Measurements from ENCODE around the gene NUDT1. TPM values are rescaled to one million over a fixed set of nuclear protein-coding genes. Genes with fewer than 3 reads are reported as not detected.

The NUDT1 gene
- total RNA-seq, 1 donor from 2014 or later: 71.2 TPM

DNA sequence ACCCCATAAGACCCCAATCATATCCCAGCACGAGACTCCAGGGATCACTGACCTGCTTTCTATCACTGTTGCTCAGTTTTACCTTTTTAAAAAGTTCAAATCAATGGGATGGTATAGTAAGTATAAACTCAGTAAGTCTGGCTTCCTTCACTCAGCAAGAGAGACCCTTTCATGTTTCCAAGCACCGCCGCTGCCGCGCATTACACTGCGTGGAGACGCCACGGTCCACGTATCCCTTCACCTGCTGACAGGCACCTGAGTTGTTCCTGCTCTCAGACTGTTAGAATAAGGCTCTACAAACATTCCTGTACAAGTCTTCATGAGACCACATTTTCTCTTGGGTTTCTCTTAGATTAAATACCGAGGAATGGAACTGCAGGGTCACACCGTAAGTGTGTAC is 37.6 kb upstream of the NUDT1 start:
- intact Hi-C loops (cut with micrococcal nuclease): no loop called here

DNA sequence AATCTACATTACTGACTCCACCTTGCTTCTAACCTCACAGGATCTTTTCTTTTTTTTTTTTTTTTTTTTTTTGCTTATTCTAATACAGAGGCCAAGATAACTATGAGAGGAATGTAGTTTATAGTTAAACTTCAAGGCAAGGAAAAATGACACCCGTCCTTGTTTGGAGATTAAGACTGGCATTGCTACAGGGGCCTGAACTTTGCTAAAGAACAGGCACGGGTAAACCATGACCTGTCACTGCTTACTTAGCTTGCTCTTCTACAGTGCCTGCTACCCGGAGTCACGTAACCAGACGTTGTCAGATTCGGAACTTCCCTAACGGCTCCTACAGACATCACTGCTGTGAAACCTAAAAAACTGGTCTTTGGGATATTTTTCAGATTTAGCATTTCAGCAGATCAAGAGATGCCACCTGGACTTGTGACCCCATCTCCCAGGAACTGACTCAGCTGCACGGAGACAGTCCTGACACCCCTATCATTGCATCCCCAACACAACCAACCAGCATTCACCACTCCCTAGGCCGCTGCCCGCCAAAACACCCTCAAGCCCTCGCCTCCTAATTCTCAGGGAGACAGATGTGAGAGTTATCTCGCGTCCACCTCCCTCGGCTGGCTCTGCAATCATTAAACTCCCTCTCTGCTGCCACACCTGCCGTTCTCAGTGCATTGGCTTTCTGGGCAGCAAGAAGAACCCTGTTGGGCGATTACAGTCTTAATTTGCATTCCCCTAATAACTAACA is 36.8 kb upstream of the NUDT1 start:
- intact Hi-C loops (cut with micrococcal nuclease): no loop called here

DNA sequence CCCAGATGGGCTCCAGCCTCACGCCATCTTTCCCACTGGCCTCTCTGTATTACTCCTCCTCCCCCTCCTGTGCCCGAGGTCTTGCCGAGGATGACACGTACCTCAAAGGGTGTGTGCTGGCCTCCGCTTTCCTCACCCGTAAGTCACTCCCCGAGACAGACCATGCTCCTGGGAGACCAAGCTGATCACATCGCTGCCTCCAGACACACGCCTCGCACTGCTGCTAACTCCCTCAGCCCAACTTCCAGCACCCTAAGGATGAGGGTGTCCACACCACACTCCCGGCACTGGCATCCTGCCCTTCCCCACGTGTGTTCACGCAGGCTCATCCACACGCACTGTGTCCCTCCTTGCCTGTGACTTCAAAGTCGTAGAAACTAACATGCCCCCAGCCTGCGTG is 33.3 kb upstream of the NUDT1 start:
- intact Hi-C loops (cut with micrococcal nuclease): loop anchor here (1.0 to 2.0 kb wide), 3 partner anchors 414 to 629 kb away; no protein-coding TSS in a partner anchor

DNA sequence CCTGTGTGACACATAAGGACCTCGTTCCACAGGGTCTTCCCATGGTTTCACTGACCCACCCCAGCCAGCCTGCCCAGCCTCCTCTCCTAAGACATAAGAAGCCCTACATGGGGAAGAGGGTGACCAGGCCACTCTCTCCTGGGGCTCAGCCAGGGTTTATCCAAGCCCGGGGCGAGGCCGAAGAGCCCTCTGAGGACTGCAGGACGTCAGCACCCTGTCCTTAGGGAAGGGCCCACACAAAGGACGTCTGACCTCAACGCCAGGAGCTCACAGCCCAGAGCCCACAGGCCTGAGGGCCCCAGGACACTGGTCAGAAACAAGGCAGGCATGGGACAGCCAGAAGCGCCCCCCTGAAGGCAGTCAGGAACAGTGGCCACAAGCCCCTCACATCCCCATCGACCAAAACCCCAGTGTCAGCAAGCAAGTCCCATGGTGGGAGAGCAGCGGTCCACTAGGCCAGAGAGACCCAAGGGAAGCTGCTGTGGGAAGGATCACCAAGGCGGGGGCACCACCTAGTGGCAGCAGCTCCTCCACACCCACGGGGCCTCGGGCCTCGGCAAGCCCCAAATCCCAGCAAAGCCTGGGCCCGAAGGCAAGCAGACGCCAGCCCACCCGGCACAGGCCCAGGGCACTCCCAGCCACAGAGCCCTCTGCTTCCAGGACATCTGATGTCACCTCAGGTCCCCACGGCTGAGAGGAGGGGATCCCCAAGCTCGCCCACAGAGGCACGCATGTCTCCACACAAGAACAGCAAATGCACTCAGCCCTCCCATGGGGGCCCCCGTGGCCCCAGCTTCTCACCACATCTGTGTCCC is 32.7 kb upstream of the NUDT1 start:
- intact Hi-C loops (cut with micrococcal nuclease): loop anchor here (1.0 to 2.0 kb wide), 3 partner anchors 415 to 630 kb away; no protein-coding TSS in a partner anchor

DNA sequence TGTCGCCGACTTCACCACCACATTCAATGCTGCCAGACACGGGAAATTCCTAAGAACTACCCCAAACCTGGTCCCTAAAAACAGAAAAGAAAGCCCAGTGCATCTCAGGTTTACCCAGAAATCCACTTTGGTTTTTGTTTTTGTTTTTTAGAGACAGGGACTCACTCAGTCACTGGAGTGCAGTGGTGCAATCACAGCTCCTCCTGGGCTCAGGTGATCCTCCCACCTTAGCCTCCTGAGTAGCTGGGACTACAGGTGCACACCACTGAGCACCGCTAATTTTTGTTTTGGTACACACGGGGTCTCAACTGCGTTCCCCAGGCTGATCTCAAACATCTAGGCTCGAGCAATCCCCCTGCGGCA is 32.1 kb upstream of the NUDT1 start:
- intact Hi-C loops (cut with micrococcal nuclease): loop anchor here (1.0 to 2.0 kb wide), 3 partner anchors 415 to 631 kb away; no protein-coding TSS in a partner anchor

GRCh38 chr7:2210551-2211258 is 31.3 kb upstream of the NUDT1 start:
- intact Hi-C loops (cut with micrococcal nuclease): no loop called here

DNA sequence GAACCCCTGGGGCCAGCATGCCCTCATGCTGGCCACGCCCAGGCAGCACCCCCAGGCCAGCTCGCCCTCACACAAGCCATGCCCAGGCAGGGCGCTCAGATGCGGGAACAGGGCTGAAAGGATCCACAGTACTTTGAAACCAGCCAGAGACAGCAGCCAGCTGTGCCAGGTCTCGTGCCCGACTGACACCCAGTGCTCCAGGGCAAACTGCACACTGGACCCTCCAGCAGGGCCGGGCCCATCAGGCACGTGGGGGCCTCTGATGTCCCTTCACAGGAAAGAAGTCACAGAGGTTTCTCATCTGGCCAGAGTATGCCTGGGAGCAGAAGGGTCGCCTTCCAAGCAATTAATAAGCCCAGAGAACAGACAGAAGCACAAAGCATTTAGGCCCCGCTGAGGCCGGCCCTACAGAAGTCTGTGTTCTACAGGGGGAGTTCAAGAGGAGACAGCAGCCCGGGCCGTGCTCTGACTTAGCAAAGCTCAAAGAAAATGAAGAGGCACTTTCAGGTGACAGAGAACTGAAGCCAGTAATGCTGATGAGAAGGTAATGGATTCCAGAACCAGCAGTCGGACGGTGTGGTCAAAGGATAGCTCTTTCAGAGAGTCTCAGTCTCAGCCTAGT is 30.7 kb upstream of the NUDT1 start:
- intact Hi-C loops (cut with micrococcal nuclease): no loop called here

DNA sequence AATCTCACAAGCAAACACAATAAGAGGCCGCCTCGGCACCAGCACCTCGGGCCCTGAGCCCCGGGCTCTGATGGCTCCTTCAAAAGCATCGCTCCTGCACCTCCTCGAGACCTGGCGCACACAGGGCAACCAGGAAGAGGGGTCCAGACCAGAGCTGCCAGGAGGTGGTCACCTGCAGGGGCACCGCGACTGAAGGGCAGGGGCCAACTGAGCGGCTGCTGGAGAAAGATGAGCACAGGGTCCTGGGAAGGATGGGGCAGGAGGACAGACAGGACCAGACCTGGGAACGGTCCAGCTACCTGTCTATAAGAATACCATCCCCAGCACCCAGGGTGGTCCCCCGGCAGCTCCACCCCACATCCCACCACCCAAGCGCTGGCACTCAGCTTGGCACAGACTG is 30.1 kb upstream of the NUDT1 start:
- intact Hi-C loops (cut with micrococcal nuclease): no loop called here

DNA sequence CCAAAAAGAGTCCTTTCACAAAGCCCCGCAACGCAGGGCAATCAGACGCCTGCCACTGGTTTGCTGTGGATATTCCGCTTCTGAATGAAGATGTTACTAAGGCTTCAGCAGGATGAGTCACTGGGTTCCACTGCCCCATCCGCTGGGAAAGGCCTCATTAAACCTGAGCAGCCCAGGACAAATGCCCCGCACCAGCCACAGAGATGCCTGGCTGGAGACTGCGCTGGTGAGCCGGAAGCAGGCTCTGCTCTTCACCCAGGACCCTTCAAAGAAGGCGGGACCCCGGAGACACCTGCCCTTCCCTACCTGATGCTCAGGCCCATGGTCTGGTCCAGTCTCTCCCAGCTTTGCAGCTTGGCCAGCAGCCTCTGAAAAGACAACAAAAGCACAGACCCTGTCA is 29.1 kb upstream of the NUDT1 start:
- intact Hi-C loops (cut with micrococcal nuclease): no loop called here

DNA sequence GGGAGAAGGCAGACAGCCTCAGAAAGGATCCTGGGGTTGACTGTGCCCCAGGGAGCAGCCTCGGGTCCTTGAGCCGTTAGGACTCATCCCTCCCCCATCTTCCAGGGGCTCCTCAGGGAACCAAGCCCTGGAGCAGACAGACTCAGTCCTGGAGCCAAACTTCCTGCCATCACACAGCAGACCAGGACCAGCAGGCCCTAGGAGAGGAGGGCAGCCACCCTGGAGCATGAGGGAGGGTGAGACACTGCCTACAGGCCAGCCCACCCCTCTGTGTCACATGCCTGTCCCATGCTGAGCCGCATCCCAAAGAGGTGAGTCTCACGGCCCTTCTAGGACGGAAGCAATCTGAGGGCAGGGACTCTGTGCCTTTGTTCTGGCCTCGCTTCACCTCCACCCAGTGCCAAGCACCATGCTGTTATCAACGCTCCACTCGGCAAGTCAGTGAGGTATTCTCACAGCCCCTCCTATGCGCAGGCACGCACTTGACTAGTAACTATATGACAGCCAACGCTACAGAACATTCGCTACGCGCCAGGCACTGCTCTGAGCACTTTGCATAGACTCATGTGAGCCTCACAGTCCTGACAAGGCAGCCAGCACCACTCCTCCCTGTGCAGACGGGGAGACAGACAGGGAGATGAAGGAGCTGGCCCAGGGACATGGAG is 28.3 kb upstream of the NUDT1 start:
- intact Hi-C loops (cut with micrococcal nuclease): no loop called here

DNA sequence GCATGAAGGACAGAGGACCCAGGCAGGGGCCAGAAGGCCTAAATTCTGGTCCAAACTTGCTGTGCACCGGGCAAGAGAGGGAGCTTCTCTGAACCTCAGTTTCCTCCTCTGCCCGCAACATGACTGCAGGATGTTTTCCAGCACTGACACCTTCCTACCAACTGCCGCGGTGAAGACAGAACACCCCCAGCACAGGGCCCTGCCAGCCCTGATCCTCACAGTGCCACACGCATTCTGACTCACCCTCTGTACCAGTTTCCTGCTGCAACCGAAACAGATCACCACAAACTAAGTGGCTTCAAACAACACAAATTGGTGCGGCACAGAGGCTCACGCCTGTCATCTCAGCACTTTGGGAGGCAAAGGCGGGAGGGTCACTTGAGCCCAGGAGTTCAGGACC is 27.4 kb upstream of the NUDT1 start:
- intact Hi-C loops (cut with micrococcal nuclease): no loop called here

GRCh38 chr7:2215851-2216250 is 26.2 kb upstream of the NUDT1 start:
- intact Hi-C loops (cut with micrococcal nuclease): no loop called here

DNA sequence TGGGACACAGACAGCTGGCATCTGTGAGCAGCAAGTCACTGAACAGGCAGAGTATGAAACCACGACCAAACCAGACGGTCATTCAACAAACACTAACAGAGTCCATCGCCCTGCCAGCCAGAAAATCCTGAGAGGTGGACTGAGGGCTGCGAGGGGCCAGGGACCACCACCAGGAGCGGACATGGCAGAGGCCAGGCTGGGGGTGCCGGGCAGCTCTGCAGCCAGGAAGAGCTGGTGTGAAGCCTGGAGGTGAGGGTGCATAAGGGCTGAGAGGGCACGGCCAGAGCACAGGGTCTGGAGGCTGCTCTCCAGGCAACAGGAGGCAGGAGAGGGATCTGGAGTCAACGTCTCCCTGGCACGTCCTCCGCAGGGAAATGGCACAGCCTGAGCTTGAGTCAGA is 24.8 kb upstream of the NUDT1 start:
- intact Hi-C loops (cut with micrococcal nuclease): no loop called here

- intact Hi-C loops (cut with micrococcal nuclease): no loop called here
Observed at GRCh38 chr7:2217716-2218443, 24.1 kb upstream of the NUDT1 start.

DNA sequence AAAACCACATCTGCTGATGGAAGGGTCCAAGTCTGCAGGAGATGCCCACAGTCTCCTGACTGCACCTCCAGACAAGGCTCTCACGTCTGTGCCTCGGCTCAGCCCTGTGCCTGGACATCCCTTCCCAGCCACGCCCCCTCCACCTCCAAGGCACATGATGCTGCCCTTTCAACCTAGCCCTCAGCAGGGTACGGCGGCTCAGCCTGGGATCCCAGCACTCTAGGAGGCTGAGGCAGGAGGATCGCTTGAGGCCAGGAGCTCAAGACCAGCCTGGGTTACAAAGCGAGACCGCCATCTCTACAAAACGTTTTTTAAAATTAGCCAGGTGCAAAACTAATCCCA is 23.6 kb upstream of the NUDT1 start:
- intact Hi-C loops (cut with micrococcal nuclease): no loop called here

GRCh38 chr7:2219136-2219535 is 22.9 kb upstream of the NUDT1 start:
- intact Hi-C loops (cut with micrococcal nuclease): no loop called here

GRCh38 chr7:2219606-2220005 is 22.4 kb upstream of the NUDT1 start:
- intact Hi-C loops (cut with micrococcal nuclease): no loop called here

- intact Hi-C loops (cut with micrococcal nuclease): no loop called here
Observed at GRCh38 chr7:2220030-2220429, 22.0 kb upstream of the NUDT1 start.

- intact Hi-C loops (cut with micrococcal nuclease): no loop called here
Observed at GRCh38 chr7:2220506-2220905, 21.5 kb upstream of the NUDT1 start.

DNA sequence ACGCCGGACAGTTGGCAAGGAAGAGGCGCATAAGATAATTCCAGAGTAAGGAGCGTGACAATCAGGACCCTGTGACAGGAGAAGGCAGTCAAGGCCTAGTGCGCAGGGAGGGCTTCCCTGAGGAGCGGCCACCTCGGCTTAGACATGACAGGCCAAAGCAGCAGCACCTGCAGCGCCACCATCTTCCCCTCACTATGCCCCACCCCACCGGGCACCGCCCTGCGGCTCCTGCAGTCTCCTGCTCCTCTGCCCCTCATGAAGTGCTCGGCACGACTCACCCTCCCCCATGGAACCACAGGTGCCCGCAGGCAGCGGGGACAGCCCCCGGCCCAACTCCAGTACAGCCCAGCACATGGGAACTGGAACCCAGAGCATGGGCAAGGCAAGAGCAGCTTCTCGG is 21.1 kb upstream of the NUDT1 start:
- intact Hi-C loops (cut with micrococcal nuclease): no loop called here

GRCh38 chr7:2222516-2222915 is 19.5 kb upstream of the NUDT1 start:
- intact Hi-C loops (cut with micrococcal nuclease): no loop called here

Data from T-helper 1 cell treated with Interleukin-12 subunit alpha and Interleukin-12 subunit beta and Interleukin-4 antibody, amounts not matched to agents 30 ng/mL and 1 ng/mL, for 36 hours (primary cell).